HCT116 (cell line): ENCODE results near the gene TMEM86B. TPM values are rescaled to one million over a fixed set of nuclear protein-coding genes. Genes with fewer than 3 reads are reported as not detected.

Experiments
- ATAC-seq: fragments of 200-7000 bp; cut with Tn5 transposase; 2 replicates; pipeline ENCODE4 v1.9.1; 2020; ENCODE audit warnings: mild to moderate bottlenecking, moderate library complexity
- BruUV-seq: library from RNA; stranded (reverse); fragments of 400-500 nt; replicated peaks from 2 replicates; lab custom pipeline; 2021; lab: Mats Ljungman, UMichigan
- CTCF ChIA-PET: fragments of 300-600 bp; sonication (Branson Sonifier 250); formaldehyde crosslinking; loops from one replicate; lab custom pipeline; 2021; ENCODE audit warnings: antibody characterized with exemption; lab: Charles Lee
- POLR2A ChIA-PET: fragments of 300-600, 350-600 bp; sonication (Branson Sonifier 250); formaldehyde crosslinking; loops from one replicate; lab custom pipeline; 2021; ENCODE audit warnings: antibody characterized with exemption; lab: Charles Lee
- RAD21 ChIA-PET, 2 experiments: fragments of 300-600 bp; sonication (Branson Sonifier 250); formaldehyde crosslinking; loops; one replicate each; lab custom pipeline; 2023; ENCODE audit warnings: low total read pairs in 2 of 2; ENCODE audit not compliant: uncharacterized antibody in 2 of 2, unreplicated experiment in 2 of 2, low non-redundant PET in 1 of 2; lab: Charles Lee
- DNase-seq: peaks from one replicate; pipeline ENCODE4 v3.0.0-alpha.2; 2010; ENCODE audit warnings: low read depth, low spot score
- H2AFZ ChIP-seq: fragments of 200-600 bp; shearing (Covaris generic), sonication (generic); 2 replicates; pipeline ENCODE4 v1.6.1; 2017; ENCODE audit warnings: low read depth, mixed run types, mixed read lengths, antibody characterized with exemption, low read length; ENCODE audit not compliant: poor library complexity, severe bottlenecking
- H3K27ac ChIP-seq: 2 replicates; pipeline ENCODE4 v1.5.1; 2012; ENCODE audit warnings: low read depth, low read length
- H3K27me3 ChIP-seq: fragments of 200-600 bp; sonication (generic); 2 replicates; pipeline ENCODE4 v1.6.1; 2016; ENCODE audit warnings: mixed run types, low read length, mixed read lengths; ENCODE audit not compliant: insufficient read depth
- H3K36me3 ChIP-seq, 2 experiments: fragments of 200-500 bp in 1 of 2; fragments of 200-600 bp in 1 of 2; sonication (Bioruptor generic) in 1 of 2; sonication (generic) in 1 of 2; 2 replicates each; pipeline versions ENCODE4 v1.5.1 to v1.6.1; 2014 to 2016; ENCODE audit warnings: low read length in 2 of 2, inconsistent platforms in 1 of 2, mixed read lengths in 1 of 2, mixed run types in 1 of 2; ENCODE audit not compliant: insufficient read depth in 2 of 2, control insufficient read depth in 1 of 2
- H3K4me1 ChIP-seq, 2 experiments: fragments of 200-600 bp in 1 of 2; sonication (generic) in 1 of 2; 2 replicates each; pipeline versions ENCODE4 v1.5.1 to v1.6.1; 2012 to 2017; ENCODE audit warnings: low read length in 2 of 2, inconsistent platforms in 1 of 2, mild to moderate bottlenecking in 1 of 2, mixed read lengths in 1 of 2, mixed run types in 1 of 2, moderate library complexity in 1 of 2; ENCODE audit not compliant: insufficient read depth in 2 of 2, control insufficient read depth in 1 of 2
- H3K4me2 ChIP-seq: fragments of 200-600 bp; sonication (generic); 2 replicates; pipeline ENCODE4 v1.6.1; 2017; ENCODE audit warnings: mixed run types, low read length, mixed read lengths
- H3K4me3 ChIP-seq, 2 experiments: fragments of 200-600 bp in 1 of 2; sonication (generic) in 1 of 2; replicated peaks in 1 of 2; 2 replicates each; pipeline ENCODE4 v1.5.1; 2011 to 2016; ENCODE audit warnings: low read length in 2 of 2, control low read depth in 1 of 2, low read depth in 1 of 2, mild to moderate bottlenecking in 1 of 2, mixed read lengths in 1 of 2, mixed run types in 1 of 2
- H3K79me2 ChIP-seq: fragments of 200-600 bp; sonication (generic); 2 replicates; pipeline ENCODE4 v1.6.1; 2017; ENCODE audit warnings: mild to moderate bottlenecking, mixed run types, low read length, moderate library complexity, mixed read lengths; ENCODE audit not compliant: insufficient read depth
- H3K9ac ChIP-seq: fragments of 200-600 bp; sonication (generic); 2 replicates; pipeline ENCODE4 v1.6.1; 2016; ENCODE audit warnings: low read length, mixed read lengths
- H3K9me2 ChIP-seq: fragments of 200-600 bp; sonication (generic), shearing (Covaris generic); 2 replicates; pipeline ENCODE4 v1.6.1; 2017; ENCODE audit warnings: mixed run types, mild to moderate bottlenecking, moderate library complexity; ENCODE audit not compliant: insufficient read depth
- H3K9me3 ChIP-seq, 2 experiments: fragments of 200-500 bp in 1 of 2; fragments of 200-600 bp in 1 of 2; sonication (Bioruptor generic) in 1 of 2; sonication (generic) in 1 of 2; 2 replicates each; pipeline ENCODE4 v1.6.1; 2014 to 2017; ENCODE audit warnings: low read length in 2 of 2, mixed read lengths in 2 of 2, inconsistent platforms in 1 of 2, low read depth in 1 of 2, mild to moderate bottlenecking in 1 of 2, mixed run types in 1 of 2, moderate library complexity in 1 of 2; ENCODE audit not compliant: control insufficient read depth in 1 of 2, insufficient read depth in 1 of 2
- H4K20me1 ChIP-seq: fragments of 200-600 bp; sonication (generic), shearing (Covaris generic); 2 replicates; pipeline ENCODE4 v1.6.1; 2017; ENCODE audit warnings: mixed run types, mild to moderate bottlenecking, moderate library complexity; ENCODE audit not compliant: insufficient read depth
- ATF3 ChIP-seq: IDR thresholded peaks from 2 replicates; pipeline ENCODE4 v1.6.1; 2012
- CBX3 ChIP-seq: IDR thresholded peaks from 2 replicates; pipeline ENCODE4 v1.6.1; 2012; ENCODE audit warnings: low read depth
- CTCF ChIP-seq, 3 experiments: fragments of 200-600 bp in 1 of 3; sonication (generic) in 1 of 3; IDR thresholded peaks in 2 of 3; conservative IDR thresholded peaks in 1 of 3; 2 replicates each; pipeline ENCODE4 v1.5.1; 2012 to 2017; ENCODE audit warnings: low read depth in 2 of 3, low read length in 2 of 3, antibody characterized with exemption in 1 of 3, borderline replicate concordance in 1 of 3, control low read depth in 1 of 3, mild to moderate bottlenecking in 1 of 3, mixed read lengths in 1 of 3, mixed run types in 1 of 3, moderate library complexity in 1 of 3; ENCODE audit not compliant: insufficient read depth in 1 of 3
- EGR1 ChIP-seq: IDR thresholded peaks from 2 replicates; pipeline ENCODE4 v1.6.1; 2012; ENCODE audit warnings: low read depth
- ELF1 ChIP-seq: IDR thresholded peaks from 2 replicates; pipeline ENCODE4 v1.6.1; 2012; ENCODE audit warnings: low read depth, borderline replicate concordance
- EZH2phosphoT487 ChIP-seq: fragments of 200-600 bp; IDR thresholded peaks from 2 replicates; pipeline ENCODE4 v1.6.1; 2018; ENCODE audit warnings: antibody characterized with exemption, borderline replicate concordance
- FOSL1 ChIP-seq: IDR thresholded peaks from 2 replicates; pipeline ENCODE4 v1.6.1; 2012; ENCODE audit warnings: low read depth
- JUND ChIP-seq: IDR thresholded peaks from 2 replicates; pipeline ENCODE4 v1.6.1; 2012
- MAX ChIP-seq: IDR thresholded peaks from 2 replicates; pipeline ENCODE4 v1.6.1; 2012
- POLR2A ChIP-seq: IDR thresholded peaks from 2 replicates; pipeline ENCODE4 v1.7.0; 2011; ENCODE audit warnings: borderline replicate concordance; ENCODE audit not compliant: insufficient read depth, insufficient read length; ENCODE audit errors: extremely low read depth
- POLR2AphosphoS5 ChIP-seq: IDR thresholded peaks from 2 replicates; pipeline ENCODE4 v1.6.1; 2011; ENCODE audit warnings: mild to moderate bottlenecking, low read depth, low read length, moderate library complexity
- RAD21 ChIP-seq: IDR thresholded peaks from 2 replicates; pipeline ENCODE4 v1.6.1; 2012; ENCODE audit warnings: low read depth, mild to moderate bottlenecking
- SP1 ChIP-seq: IDR thresholded peaks from 2 replicates; pipeline ENCODE4 v1.6.1; 2012; ENCODE audit warnings: low read depth
- SRF ChIP-seq: IDR thresholded peaks from 2 replicates; pipeline ENCODE4 v1.6.1; 2012; ENCODE audit warnings: low read depth
- TCF7L2 ChIP-seq: IDR thresholded peaks from 2 replicates; pipeline ENCODE4 v1.7.0; 2011; ENCODE audit warnings: borderline replicate concordance, inconsistent platforms; ENCODE audit not compliant: insufficient read depth, insufficient read length; ENCODE audit errors: extremely low read depth
- YY1 ChIP-seq: IDR thresholded peaks from 2 replicates; pipeline ENCODE4 v1.6.1; 2011; ENCODE audit warnings: low read length, low read depth, moderate library complexity, mild to moderate bottlenecking; ENCODE audit not compliant: insufficient replicate concordance; ENCODE audit errors: extremely low read depth
- ZBTB33 ChIP-seq: IDR thresholded peaks from 2 replicates; pipeline ENCODE4 v1.6.1; 2011; ENCODE audit warnings: mild to moderate bottlenecking, low read length, moderate library complexity; ENCODE audit not compliant: insufficient replicate concordance; ENCODE audit errors: extremely low read depth
- ZFX ChIP-seq: fragments of 450-650 bp; IDR thresholded peaks from 2 replicates; pipeline ENCODE4 v1.6.1; 2017
- ZNF274 ChIP-seq: fragments of 200-500 bp; sonication (Bioruptor generic); IDR thresholded peaks from 2 replicates; pipeline ENCODE4 v1.6.1; 2014; ENCODE audit warnings: mild to moderate bottlenecking, low read depth, low read length, inconsistent platforms
- intact Hi-C: fragments of 100-400 bp; cut with micrococcal nuclease; formaldehyde crosslinking; loops from 2 replicates; pipeline ENCODE4 v1.10.0; 2022
- total RNA-seq: library from RNA; stranded (reverse); gene quantifications from one replicate; pipeline ENCODE4 v1.2.1, GENCODE V29; 2021; ENCODE audit not compliant: unreplicated experiment

The TMEM86B gene
- total RNA-seq, 1 experiment from 2014 or later: 10.6 TPM

- no peak for DNase-seq
- no peaks in the 10 kb centered on the region for H3K9me2 ChIP-seq
- BruUV-seq: no TSS peak
- H3K4me3 ChIP-seq: no peak overlapping the region
- ChIA-PET CTCF (no interaction called here), POLR2A (interaction anchor here (1.9 kb wide), 1 partner anchor 11 kb away, joined by 4 read pairs; the partner anchor contains the start of gene PPP6R1), RAD21 (no interaction called here)
- H3K4me1 ChIP-seq: no peaks in the 10 kb centered on the region
- H3K79me2 ChIP-seq: peaks cover 72% of the 10 kb centered on the region
- no peaks in the 10 kb centered on the region for H3K27me3 ChIP-seq
- H2AFZ ChIP-seq: no peak overlapping the region
- no peak for ATAC-seq
- H3K9ac ChIP-seq: no peak overlapping the region
- no peak overlapping the region for H3K4me2 ChIP-seq
- H4K20me1 ChIP-seq: no peaks in the 10 kb centered on the region
- no peaks in the 10 kb centered on the region for H3K9me3 ChIP-seq
- TF ChIP-seq ATF3: no peak
- TF ChIP-seq EGR1: no peak
- no peak for TF ChIP-seq MAX
- TF ChIP-seq JUND: no peak
- TF ChIP-seq CBX3: no peak
- TF ChIP-seq POLR2AphosphoS5: no peak
- no peak for TF ChIP-seq YY1
- no peak for TF ChIP-seq RAD21
- TF ChIP-seq ZBTB33: no peak
- no peak for TF ChIP-seq ZFX
- no peak for TF ChIP-seq POLR2A
- no peak for TF ChIP-seq FOSL1
- no peak for TF ChIP-seq SP1
- no peak for TF ChIP-seq EZH2phosphoT487
- TF ChIP-seq SRF: no peak
- no peak for TF ChIP-seq ELF1
- TF ChIP-seq TCF7L2: no peak
- no peak for TF ChIP-seq ZNF274
- TF ChIP-seq CTCF (IDR thresholded peaks at IDR 0.05 in 2 of 3, conservative IDR thresholded peaks at IDR 0.05 in 1 of 3; ENCODE audit: borderline replicate concordance in 1 of 3, insufficient read depth in 1 of 3, low read depth in 2 of 3, low read length in 2 of 3): no peak
- peaks cover 15 to 24% of the 10 kb centered on the region in 2 experiments; a peak in 3 of 4 replicates for H3K36me3 ChIP-seq
- intact Hi-C loops: no loop called here
- H3K27ac ChIP-seq: no peak overlapping the region; the same call in 1 of the 2 replicates
These were observed 19.7 kb upstream of the TMEM86B start for GRCh38 chr19:55248166-55248675.
